Panc1 (cell line): Measurements from ENCODE around the gene HOXC11. TPM values are rescaled to one million over a fixed set of nuclear protein-coding genes. Genes with fewer than 3 reads are reported as not detected.
A peak's percentile ranks its signal among the peaks of the same experiment; 100 is the strongest.

Experiments used
- ATAC-seq: fragments of 200-7000 bp; cut with Tn5 transposase; 2 replicates; pipeline ENCODE4 v1.9.1; 2020; ENCODE audit warnings: mild to moderate bottlenecking, moderate library complexity
- BruUV-seq: library from RNA; stranded (reverse); fragments of 400-500 nt; replicated peaks from 2 replicates; lab custom pipeline; 2021; lab: Mats Ljungman, UMichigan
- CTCF ChIA-PET: fragments of 300-600 bp; sonication (Branson Sonifier 250); formaldehyde crosslinking; loops from one replicate; lab custom pipeline; 2022; ENCODE audit warnings: antibody characterized with exemption; lab: Charles Lee
- POLR2A ChIA-PET: fragments of 300-600 bp; sonication (Branson Sonifier 250); formaldehyde crosslinking; loops from one replicate; lab custom pipeline; 2022; ENCODE audit warnings: antibody characterized with exemption; lab: Charles Lee
- DNase-seq: peaks from one replicate; pipeline ENCODE4 v3.0.0-alpha.2; 2010; ENCODE audit warnings: low read depth, low spot score
- H3K27ac ChIP-seq: 2 replicates; pipeline ENCODE4 v1.5.1; 2011; ENCODE audit warnings: mild to moderate bottlenecking, low read length, inconsistent platforms
- H3K27me3 ChIP-seq: fragments of 200-500 bp; sonication (Bioruptor generic); 2 replicates; pipeline ENCODE4 v1.6.0; 2014; ENCODE audit warnings: low read length, inconsistent platforms; ENCODE audit not compliant: control insufficient read depth, insufficient read depth
- H3K36me3 ChIP-seq: fragments of 200-500 bp; sonication (Bioruptor generic); 2 replicates; pipeline ENCODE4 v1.5.1; 2014; ENCODE audit warnings: inconsistent platforms, mild to moderate bottlenecking, low read length, moderate library complexity; ENCODE audit not compliant: control insufficient read depth, insufficient read depth
- H3K4me1 ChIP-seq: 2 replicates; pipeline ENCODE4 v1.5.1; 2011; ENCODE audit warnings: inconsistent platforms, mild to moderate bottlenecking, low read length, moderate library complexity; ENCODE audit not compliant: control insufficient read depth, insufficient read depth
- H3K4me3 ChIP-seq, 2 experiments: 2 replicates each; pipeline ENCODE4 v1.5.1; 2011 to 2012; ENCODE audit warnings: low read depth in 2 of 2, low read length in 2 of 2, mild to moderate bottlenecking in 2 of 2, inconsistent platforms in 1 of 2, moderate library complexity in 1 of 2
- H3K9me3 ChIP-seq: fragments of 200-500 bp; sonication (Bioruptor generic); 2 replicates; pipeline ENCODE4 v1.5.1; 2014; ENCODE audit warnings: low read depth, mild to moderate bottlenecking, inconsistent platforms, low read length, moderate library complexity; ENCODE audit not compliant: control insufficient read depth, insufficient read depth
- CTCF ChIP-seq: fragments of 450-650 bp; IDR thresholded peaks from 2 replicates; pipeline ENCODE4 v1.5.1; 2017; ENCODE audit warnings: mild to moderate bottlenecking
- POLR2AphosphoS5 ChIP-seq: IDR thresholded peaks from 2 replicates; pipeline ENCODE4 v1.6.1; 2012; ENCODE audit warnings: mild to moderate bottlenecking, low read depth, low read length, moderate library complexity
- REST ChIP-seq, 2 experiments: IDR thresholded peaks; 2 replicates each; pipeline ENCODE4 v1.6.1; 2011 to 2012; ENCODE audit warnings: low read depth in 2 of 2, control low read depth in 1 of 2, low read length in 1 of 2, mild to moderate bottlenecking in 1 of 2, moderate library complexity in 1 of 2; ENCODE audit not compliant: insufficient read depth in 1 of 2
- SIN3A ChIP-seq: IDR thresholded peaks from 2 replicates; pipeline ENCODE4 v1.6.1; 2012; ENCODE audit warnings: low read depth, mild to moderate bottlenecking, low read length, moderate library complexity, borderline replicate concordance; ENCODE audit not compliant: insufficient read depth
- TCF7L2 ChIP-seq: IDR thresholded peaks from 2 replicates; pipeline ENCODE4 v1.6.1; 2011; ENCODE audit warnings: mild to moderate bottlenecking, low read depth, low read length, inconsistent platforms
- in situ Hi-C: cut with HindIII; loops from 2 replicates; pipeline ENCODE4 v1.10.0; 2016; ENCODE audit warnings: low sequenced_read_pairs, low pct_unique_long_range_greater_than_20kb
- intact Hi-C: fragments of 100-400 bp; cut with micrococcal nuclease; formaldehyde crosslinking; loops from one replicate; pipeline ENCODE4 v1.10.0; 2022; ENCODE audit not compliant: unreplicated experiment
- total RNA-seq: library from RNA; stranded (reverse); gene quantifications from one replicate; pipeline ENCODE4 v1.2.1, GENCODE V29; 2021; ENCODE audit not compliant: unreplicated experiment

The HOXC11 gene
- total RNA-seq, 1 experiment from 2014 or later = 17.0 TPM

- in situ Hi-C loops (no loop called here), intact Hi-C loops (no loop called here)
- DNase-seq (no peak), ATAC-seq (no peak)
- Histone ChIP-seq H3K27me3 (no peaks in the 10 kb centered on the region), H3K4me3 (no peak overlapping the region), H3K4me1 (no peaks in the 10 kb centered on the region), H3K36me3 (no peaks in the 10 kb centered on the region), H3K9me3 (no peaks in the 10 kb centered on the region), H3K27ac (peak overlapping the region; percentile 25; the same call in 1 of the 2 replicates)
- POLR2A ChIA-PET = no interaction called here
- CTCF ChIA-PET = no interaction called here
- no peak for TF ChIP-seq POLR2AphosphoS5
- no peak for TF ChIP-seq SIN3A
- no peak for TF ChIP-seq CTCF
- BruUV-seq = no TSS peak
These were observed 43.4 kb upstream of the HOXC11 start for GRCh38 chr12:53929527-53929926.

- no peak overlapping the region; the same call in 1 of the 2 replicates for H3K27ac ChIP-seq
- DNase-seq (no peak), ATAC-seq (no peak)
- H3K9me3 ChIP-seq = no peaks in the 10 kb centered on the region
- in situ Hi-C loops = no loop called here
- BruUV-seq = no TSS peak
- no peaks in the 10 kb centered on the region for H3K27me3 ChIP-seq
- intact Hi-C loops = no loop called here
- ChIA-PET CTCF (no interaction called here), POLR2A (no interaction called here)
- TF ChIP-seq CTCF (no peak), REST (IDR thresholded peaks at IDR 0.05; ENCODE audit: insufficient read depth in 1 of 2, low read depth in 2 of 2, low read length in 1 of 2) (no peak), TCF7L2 (no peak), SIN3A (no peak), POLR2AphosphoS5 (no peak)
- no peaks in the 10 kb centered on the region for H3K36me3 ChIP-seq
- peaks cover 9% of the 10 kb centered on the region for H3K4me1 ChIP-seq
- H3K4me3 ChIP-seq = no peak overlapping the region
These were observed 42.2 kb upstream of the HOXC11 start for GRCh38 chr12:53930591-53931255.
